ENCODE data around the gene MYDGF.
A peak's percentile ranks its signal among the peaks of the same experiment; 100 is the strongest.

Gene MYDGF

DNA sequence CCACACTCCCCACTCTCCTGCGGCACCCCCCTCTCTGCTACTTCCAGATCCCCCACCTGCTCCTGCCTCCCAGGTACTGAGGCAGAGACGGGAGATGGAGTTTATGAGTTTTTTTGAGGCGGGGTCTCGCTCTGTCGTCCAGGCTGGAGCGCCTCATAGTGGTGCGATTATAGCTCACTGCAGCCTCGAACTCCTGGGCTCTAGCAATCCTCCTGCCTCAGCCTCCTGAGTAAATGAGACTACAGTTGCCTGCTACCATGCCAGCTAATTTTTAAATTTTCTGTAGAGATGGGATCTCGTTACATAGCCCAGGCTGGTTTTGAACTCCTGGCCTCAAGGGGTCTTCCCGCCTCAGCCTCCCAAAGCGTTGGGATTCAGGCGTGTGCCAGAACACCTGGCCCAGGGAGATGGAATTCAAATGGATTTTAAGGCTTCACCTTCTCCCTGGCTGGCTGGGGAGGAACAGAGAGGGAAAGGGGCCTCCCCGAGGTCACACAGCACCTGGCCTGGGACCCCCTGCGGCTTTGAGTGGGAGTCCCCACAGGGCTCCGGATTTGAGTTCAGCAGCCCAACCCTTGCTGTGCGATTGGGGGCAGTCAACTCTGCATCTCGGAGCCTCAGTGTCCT, 50.4 kb downstream of the MYDGF start:
- POLR2A ChIA-PET, result no interaction called here
- Histone ChIP-seq H3K9me3 (ENCODE audit: control insufficient read depth, insufficient read depth, low read depth, low read length) (no peaks in the 10 kb centered on the region), H3K27ac (ENCODE audit: extremely low read depth, low read depth, low read length) (no peak overlapping the region), H3K4me1 (ENCODE audit: control insufficient read depth, insufficient read depth, low read length) (no peaks in the 10 kb centered on the region), H3K36me3 (ENCODE audit: control insufficient read depth in 2 of 2, insufficient read depth in 1 of 2, low read length in 2 of 2) (no peaks in the 10 kb centered on the region), H3K4me3 (ENCODE audit: low read depth, low read length) (no peak overlapping the region)
- CTCF ChIA-PET, result interaction anchor here (0.7 to 0.9 kb wide), 3 partner anchors 13 to 909 kb away, joined by 3 to 5 read pairs (median 4); no protein-coding TSS in a partner anchor
- TF ChIP-seq, protein P1, sequence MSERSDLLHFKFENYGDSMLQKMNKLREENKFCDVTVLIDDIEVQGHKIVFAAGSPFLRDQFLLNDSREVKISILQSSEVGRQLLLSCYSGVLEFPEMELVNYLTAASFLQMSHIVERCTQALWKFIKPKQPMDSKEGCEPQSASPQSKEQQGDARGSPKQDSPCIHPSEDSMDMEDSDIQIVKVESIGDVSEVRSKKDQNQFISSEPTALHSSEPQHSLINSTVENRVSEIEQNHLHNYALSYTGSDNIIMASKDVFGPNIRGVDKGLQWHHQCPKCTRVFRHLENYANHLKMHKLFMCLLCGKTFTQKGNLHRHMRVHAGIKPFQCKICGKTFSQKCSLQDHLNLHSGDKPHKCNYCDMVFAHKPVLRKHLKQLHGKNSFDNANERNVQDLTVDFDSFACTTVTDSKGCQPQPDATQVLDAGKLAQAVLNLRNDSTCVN (tag by site-specific recombination; optimal IDR thresholded peaks at IDR 0.05), result no peak
- TF ChIP-seq, protein P2, sequence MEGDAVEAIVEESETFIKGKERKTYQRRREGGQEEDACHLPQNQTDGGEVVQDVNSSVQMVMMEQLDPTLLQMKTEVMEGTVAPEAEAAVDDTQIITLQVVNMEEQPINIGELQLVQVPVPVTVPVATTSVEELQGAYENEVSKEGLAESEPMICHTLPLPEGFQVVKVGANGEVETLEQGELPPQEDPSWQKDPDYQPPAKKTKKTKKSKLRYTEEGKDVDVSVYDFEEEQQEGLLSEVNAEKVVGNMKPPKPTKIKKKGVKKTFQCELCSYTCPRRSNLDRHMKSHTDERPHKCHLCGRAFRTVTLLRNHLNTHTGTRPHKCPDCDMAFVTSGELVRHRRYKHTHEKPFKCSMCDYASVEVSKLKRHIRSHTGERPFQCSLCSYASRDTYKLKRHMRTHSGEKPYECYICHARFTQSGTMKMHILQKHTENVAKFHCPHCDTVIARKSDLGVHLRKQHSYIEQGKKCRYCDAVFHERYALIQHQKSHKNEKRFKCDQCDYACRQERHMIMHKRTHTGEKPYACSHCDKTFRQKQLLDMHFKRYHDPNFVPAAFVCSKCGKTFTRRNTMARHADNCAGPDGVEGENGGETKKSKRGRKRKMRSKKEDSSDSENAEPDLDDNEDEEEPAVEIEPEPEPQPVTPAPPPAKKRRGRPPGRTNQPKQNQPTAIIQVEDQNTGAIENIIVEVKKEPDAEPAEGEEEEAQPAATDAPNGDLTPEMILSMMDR (tag by site-specific recombination; IDR thresholded peaks at IDR 0.05), result no peak
- no peak for TF ChIP-seq ZNF292 (tag by site-specific recombination; IDR thresholded peaks at IDR 0.05; ENCODE audit: borderline replicate concordance, low read depth)
- peak; percentile 79; the same call in 1 of the 2 replicates for TF ChIP-seq ZNF768 (tag by site-specific recombination; IDR thresholded peaks at IDR 0.05)

DNA sequence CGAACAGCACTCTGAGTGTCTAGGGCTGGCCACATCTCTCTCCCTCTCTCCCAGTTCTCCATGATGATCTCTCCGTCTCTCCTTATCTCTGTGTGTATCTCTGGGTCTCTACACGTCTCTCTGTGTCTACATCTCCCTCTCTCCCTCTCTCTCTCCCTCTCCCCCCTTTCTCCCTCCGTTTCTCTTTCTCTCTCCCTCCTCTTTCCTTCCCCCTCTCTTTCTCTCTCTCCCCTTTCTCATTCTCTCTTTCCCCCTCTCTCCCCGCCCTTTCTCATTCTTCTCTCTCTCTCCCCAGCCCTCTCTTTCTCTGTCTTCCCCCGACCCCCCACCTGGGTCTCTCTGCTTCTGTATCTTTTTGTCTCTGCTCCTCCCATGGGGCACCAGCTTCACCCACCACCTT, 52.1 kb downstream of the MYDGF start:
- TF ChIP-seq ZNF596 (tag by site-specific recombination; IDR thresholded peaks at IDR 0.05) (peak; percentile 47; the same call in 1 of the 2 replicates), PRDM1 (tag by site-specific recombination; IDR thresholded peaks at IDR 0.05) (peak; percentile 97), ZNF366 (tag by site-specific recombination; conservative IDR thresholded peaks at IDR 0.05) (peak; percentile 89)
- TF ChIP-seq, protein P3, sequence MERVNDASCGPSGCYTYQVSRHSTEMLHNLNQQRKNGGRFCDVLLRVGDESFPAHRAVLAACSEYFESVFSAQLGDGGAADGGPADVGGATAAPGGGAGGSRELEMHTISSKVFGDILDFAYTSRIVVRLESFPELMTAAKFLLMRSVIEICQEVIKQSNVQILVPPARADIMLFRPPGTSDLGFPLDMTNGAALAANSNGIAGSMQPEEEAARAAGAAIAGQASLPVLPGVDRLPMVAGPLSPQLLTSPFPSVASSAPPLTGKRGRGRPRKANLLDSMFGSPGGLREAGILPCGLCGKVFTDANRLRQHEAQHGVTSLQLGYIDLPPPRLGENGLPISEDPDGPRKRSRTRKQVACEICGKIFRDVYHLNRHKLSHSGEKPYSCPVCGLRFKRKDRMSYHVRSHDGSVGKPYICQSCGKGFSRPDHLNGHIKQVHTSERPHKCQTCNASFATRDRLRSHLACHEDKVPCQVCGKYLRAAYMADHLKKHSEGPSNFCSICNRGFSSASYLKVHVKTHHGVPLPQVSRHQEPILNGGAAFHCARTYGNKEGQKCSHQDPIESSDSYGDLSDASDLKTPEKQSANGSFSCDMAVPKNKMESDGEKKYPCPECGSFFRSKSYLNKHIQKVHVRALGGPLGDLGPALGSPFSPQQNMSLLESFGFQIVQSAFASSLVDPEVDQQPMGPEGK (tag by site-specific recombination; IDR thresholded peaks at IDR 0.05), result 0 out of 2 replicates have a peak, but pooled peaks have one; percentile 20
- TF ChIP-seq, protein P4, sequence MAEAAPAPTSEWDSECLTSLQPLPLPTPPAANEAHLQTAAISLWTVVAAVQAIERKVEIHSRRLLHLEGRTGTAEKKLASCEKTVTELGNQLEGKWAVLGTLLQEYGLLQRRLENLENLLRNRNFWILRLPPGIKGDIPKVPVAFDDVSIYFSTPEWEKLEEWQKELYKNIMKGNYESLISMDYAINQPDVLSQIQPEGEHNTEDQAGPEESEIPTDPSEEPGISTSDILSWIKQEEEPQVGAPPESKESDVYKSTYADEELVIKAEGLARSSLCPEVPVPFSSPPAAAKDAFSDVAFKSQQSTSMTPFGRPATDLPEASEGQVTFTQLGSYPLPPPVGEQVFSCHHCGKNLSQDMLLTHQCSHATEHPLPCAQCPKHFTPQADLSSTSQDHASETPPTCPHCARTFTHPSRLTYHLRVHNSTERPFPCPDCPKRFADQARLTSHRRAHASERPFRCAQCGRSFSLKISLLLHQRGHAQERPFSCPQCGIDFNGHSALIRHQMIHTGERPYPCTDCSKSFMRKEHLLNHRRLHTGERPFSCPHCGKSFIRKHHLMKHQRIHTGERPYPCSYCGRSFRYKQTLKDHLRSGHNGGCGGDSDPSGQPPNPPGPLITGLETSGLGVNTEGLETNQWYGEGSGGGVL (tag by site-specific recombination; IDR thresholded peaks at IDR 0.05), result peak; percentile 78
- TF ChIP-seq, protein P5, sequence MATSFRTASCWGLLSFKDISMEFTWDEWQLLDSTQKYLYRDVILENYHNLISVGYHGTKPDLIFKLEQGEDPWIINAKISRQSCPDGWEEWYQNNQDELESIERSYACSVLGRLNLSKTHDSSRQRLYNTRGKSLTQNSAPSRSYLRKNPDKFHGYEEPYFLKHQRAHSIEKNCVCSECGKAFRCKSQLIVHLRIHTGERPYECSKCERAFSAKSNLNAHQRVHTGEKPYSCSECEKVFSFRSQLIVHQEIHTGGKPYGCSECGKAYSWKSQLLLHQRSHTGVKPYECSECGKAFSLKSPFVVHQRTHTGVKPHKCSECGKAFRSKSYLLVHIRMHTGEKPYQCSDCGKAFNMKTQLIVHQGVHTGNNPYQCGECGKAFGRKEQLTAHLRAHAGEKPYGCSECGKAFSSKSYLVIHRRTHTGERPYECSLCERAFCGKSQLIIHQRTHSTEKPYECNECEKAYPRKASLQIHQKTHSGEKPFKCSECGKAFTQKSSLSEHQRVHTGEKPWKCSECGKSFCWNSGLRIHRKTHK (tag by site-specific recombination; IDR thresholded peaks at IDR 0.05), result no peak
- ChIA-PET POLR2A (no interaction called here), CTCF (interaction anchor here (1.0 to 2.1 kb wide), 2 partner anchors 15 to 95 kb away, joined by 3 to 10 read pairs; no protein-coding TSS in a partner anchor)
- Histone ChIP-seq H3K9me3 (ENCODE audit: control insufficient read depth, insufficient read depth, low read depth, low read length) (no peaks in the 10 kb centered on the region), H3K4me1 (ENCODE audit: control insufficient read depth, insufficient read depth, low read length) (no peaks in the 10 kb centered on the region), H3K36me3 (ENCODE audit: control insufficient read depth in 2 of 2, insufficient read depth in 1 of 2, low read length in 2 of 2) (no peaks in the 10 kb centered on the region), H3K27ac (ENCODE audit: extremely low read depth, low read depth, low read length) (no peak overlapping the region), H3K4me3 (ENCODE audit: low read depth, low read length) (no peak overlapping the region)

DNA sequence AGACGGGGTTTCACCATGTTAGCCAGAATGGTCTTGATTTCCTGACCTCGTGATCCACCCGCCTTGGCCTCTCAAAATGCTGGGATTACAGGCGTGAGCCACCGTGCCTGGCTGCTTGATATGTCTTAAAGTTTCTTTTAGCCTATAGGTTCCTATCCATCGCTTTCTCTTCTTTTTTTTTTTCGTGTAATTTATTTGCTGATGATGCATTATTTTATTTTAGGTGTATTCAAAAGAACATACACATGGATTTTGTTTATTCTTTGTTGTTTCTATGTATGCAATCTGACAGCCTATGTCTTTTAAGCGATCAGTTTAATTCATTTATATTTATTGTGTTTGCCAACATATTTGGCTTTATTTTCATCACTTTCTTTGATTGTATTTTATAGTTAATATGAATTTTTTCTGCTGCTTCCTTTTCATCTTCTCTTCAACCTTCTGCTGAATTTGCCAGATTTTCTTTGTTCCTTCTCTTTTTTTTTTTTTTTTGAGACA, 56.8 kb downstream of the MYDGF start:
- ChIA-PET POLR2A (no interaction called here), CTCF (interaction anchor here (0.7 kb wide), 1 partner anchor 60 kb away, joined by 5 read pairs; no protein-coding TSS in a partner anchor)
- no peak overlapping the region for H3K4me3 ChIP-seq (ENCODE audit: low read depth, low read length)
- H3K36me3 ChIP-seq (ENCODE audit: control insufficient read depth in 2 of 2, insufficient read depth in 1 of 2, low read length in 2 of 2), result no peaks in the 10 kb centered on the region
- no peaks in the 10 kb centered on the region for H3K9me3 ChIP-seq (ENCODE audit: control insufficient read depth, insufficient read depth, low read depth, low read length)
- H3K4me1 ChIP-seq (ENCODE audit: control insufficient read depth, insufficient read depth, low read length), result no peaks in the 10 kb centered on the region
- no peak overlapping the region for H3K27ac ChIP-seq (ENCODE audit: extremely low read depth, low read depth, low read length)
- no peak for TF ChIP-seq ZNF114 (tag by site-specific recombination; IDR thresholded peaks at IDR 0.05)
- TF ChIP-seq, protein P6, sequence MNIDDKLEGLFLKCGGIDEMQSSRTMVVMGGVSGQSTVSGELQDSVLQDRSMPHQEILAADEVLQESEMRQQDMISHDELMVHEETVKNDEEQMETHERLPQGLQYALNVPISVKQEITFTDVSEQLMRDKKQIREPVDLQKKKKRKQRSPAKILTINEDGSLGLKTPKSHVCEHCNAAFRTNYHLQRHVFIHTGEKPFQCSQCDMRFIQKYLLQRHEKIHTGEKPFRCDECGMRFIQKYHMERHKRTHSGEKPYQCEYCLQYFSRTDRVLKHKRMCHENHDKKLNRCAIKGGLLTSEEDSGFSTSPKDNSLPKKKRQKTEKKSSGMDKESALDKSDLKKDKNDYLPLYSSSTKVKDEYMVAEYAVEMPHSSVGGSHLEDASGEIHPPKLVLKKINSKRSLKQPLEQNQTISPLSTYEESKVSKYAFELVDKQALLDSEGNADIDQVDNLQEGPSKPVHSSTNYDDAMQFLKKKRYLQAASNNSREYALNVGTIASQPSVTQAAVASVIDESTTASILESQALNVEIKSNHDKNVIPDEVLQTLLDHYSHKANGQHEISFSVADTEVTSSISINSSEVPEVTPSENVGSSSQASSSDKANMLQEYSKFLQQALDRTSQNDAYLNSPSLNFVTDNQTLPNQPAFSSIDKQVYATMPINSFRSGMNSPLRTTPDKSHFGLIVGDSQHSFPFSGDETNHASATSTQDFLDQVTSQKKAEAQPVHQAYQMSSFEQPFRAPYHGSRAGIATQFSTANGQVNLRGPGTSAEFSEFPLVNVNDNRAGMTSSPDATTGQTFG (tag by site-specific recombination; IDR thresholded peaks at IDR 0.05; ENCODE audit: borderline replicate concordance), result no peak
- no peak for TF ChIP-seq OVOL3 (tag by site-specific recombination; IDR thresholded peaks at IDR 0.05)
- TF ChIP-seq, protein P7, sequence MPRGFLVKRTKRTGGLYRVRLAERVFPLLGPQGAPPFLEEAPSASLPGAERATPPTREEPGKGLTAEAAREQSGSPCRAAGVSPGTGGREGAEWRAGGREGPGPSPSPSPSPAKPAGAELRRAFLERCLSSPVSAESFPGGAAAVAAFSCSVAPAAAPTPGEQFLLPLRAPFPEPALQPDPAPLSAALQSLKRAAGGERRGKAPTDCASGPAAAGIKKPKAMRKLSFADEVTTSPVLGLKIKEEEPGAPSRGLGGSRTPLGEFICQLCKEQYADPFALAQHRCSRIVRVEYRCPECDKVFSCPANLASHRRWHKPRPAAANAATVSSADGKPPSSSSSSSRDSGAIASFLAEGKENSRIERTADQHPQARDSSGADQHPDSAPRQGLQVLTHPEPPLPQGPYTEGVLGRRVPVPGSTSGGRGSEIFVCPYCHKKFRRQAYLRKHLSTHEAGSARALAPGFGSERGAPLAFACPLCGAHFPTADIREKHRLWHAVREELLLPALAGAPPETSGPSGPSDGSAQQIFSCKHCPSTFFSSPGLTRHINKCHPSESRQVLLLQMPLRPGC (tag by site-specific recombination; IDR thresholded peaks at IDR 0.05), result no peak
- no peak for TF ChIP-seq ZNF23 (tag by site-specific recombination; IDR thresholded peaks at IDR 0.05; ENCODE audit: borderline replicate concordance)
- no peak for TF ChIP-seq ZNF707 (tag by site-specific recombination; IDR thresholded peaks at IDR 0.05)
